ENCODE data around the gene PPP2R2D.

PPP2R2D gene

DNA sequence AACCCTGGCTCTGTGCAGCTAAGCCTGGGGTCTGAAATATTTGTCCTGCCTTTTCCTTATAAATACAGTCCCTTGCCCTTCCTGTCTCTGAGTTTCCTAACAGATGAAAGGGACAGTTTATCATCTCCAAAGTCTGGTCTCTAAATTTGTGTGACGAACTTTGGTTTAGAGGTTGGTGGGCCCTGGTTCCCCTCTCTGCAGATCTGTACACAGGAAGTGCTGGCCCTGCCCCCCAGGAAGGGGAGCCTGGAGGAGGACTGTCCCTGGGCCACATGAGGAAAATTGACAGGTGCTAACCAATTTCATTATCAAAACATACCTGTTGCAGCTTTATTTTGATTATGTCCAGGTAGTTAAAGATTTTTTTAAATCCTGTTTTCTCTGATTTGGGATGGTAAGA, 34.5 kb downstream of the PPP2R2D start:
- peaks cover 33% of the 10 kb centered on the region; the same call in 1 of the 2 replicates for H3K79me2 ChIP-seq (ENCODE audit: insufficient read depth, low read depth)
- no peak overlapping the region for H3K9ac ChIP-seq
- H4K20me1 ChIP-seq (ENCODE audit: insufficient read depth): no peaks in the 10 kb centered on the region
- H2AFZ ChIP-seq (ENCODE audit: low read depth): no peak overlapping the region
- H3K27ac ChIP-seq: no peak overlapping the region
- no peak overlapping the region for H3K4me2 ChIP-seq
- H3K4me3 ChIP-seq (IDR thresholded peaks at IDR 0.05; ENCODE audit: insufficient read depth, low read depth, low read length): no peak overlapping the region
- no peaks in the 10 kb centered on the region for H3K36me3 ChIP-seq (ENCODE audit: insufficient read depth)
- H3K27me3 ChIP-seq (ENCODE audit: insufficient read depth, low read depth): no peaks in the 10 kb centered on the region
- TF ChIP-seq, protein P1, sequence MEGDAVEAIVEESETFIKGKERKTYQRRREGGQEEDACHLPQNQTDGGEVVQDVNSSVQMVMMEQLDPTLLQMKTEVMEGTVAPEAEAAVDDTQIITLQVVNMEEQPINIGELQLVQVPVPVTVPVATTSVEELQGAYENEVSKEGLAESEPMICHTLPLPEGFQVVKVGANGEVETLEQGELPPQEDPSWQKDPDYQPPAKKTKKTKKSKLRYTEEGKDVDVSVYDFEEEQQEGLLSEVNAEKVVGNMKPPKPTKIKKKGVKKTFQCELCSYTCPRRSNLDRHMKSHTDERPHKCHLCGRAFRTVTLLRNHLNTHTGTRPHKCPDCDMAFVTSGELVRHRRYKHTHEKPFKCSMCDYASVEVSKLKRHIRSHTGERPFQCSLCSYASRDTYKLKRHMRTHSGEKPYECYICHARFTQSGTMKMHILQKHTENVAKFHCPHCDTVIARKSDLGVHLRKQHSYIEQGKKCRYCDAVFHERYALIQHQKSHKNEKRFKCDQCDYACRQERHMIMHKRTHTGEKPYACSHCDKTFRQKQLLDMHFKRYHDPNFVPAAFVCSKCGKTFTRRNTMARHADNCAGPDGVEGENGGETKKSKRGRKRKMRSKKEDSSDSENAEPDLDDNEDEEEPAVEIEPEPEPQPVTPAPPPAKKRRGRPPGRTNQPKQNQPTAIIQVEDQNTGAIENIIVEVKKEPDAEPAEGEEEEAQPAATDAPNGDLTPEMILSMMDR (conservative IDR thresholded peaks at IDR 0.05; ENCODE audit: low read depth, low read length): no peak
- H3K4me1 ChIP-seq (ENCODE audit: low read depth, poor library complexity, severe bottlenecking): no peaks in the 10 kb centered on the region

GRCh38 chr10:131936294-131936693, 35.5 kb downstream of the PPP2R2D start:
- no peak overlapping the region for H3K9ac ChIP-seq
- no peak overlapping the region for H3K4me3 ChIP-seq (IDR thresholded peaks at IDR 0.05; ENCODE audit: insufficient read depth, low read depth, low read length)
- TF ChIP-seq, protein P1 (conservative IDR thresholded peaks at IDR 0.05; ENCODE audit: low read depth, low read length): no peak
- no peaks in the 10 kb centered on the region for H3K27me3 ChIP-seq (ENCODE audit: insufficient read depth, low read depth)
- no peak overlapping the region for H3K4me2 ChIP-seq
- no peaks in the 10 kb centered on the region for H3K4me1 ChIP-seq (ENCODE audit: low read depth, poor library complexity, severe bottlenecking)
- no peak overlapping the region for H2AFZ ChIP-seq (ENCODE audit: low read depth)
- H4K20me1 ChIP-seq (ENCODE audit: insufficient read depth): no peaks in the 10 kb centered on the region
- H3K36me3 ChIP-seq (ENCODE audit: insufficient read depth): no peaks in the 10 kb centered on the region
- H3K79me2 ChIP-seq (ENCODE audit: insufficient read depth, low read depth): peaks cover 22% of the 10 kb centered on the region; the same call in 1 of the 2 replicates
- H3K27ac ChIP-seq: no peak overlapping the region

GRCh38 chr10:131936736-131937135, 35.9 kb downstream of the PPP2R2D start:
- Histone ChIP-seq H3K27me3 (ENCODE audit: insufficient read depth, low read depth) (no peaks in the 10 kb centered on the region), H4K20me1 (ENCODE audit: insufficient read depth) (no peaks in the 10 kb centered on the region), H3K9ac (no peak overlapping the region), H3K27ac (no peak overlapping the region), H3K4me1 (ENCODE audit: low read depth, poor library complexity, severe bottlenecking) (no peaks in the 10 kb centered on the region), H3K4me3 (IDR thresholded peaks at IDR 0.05; ENCODE audit: insufficient read depth, low read depth, low read length) (no peak overlapping the region), H3K79me2 (ENCODE audit: insufficient read depth, low read depth) (peaks cover 18% of the 10 kb centered on the region; the same call in 1 of the 2 replicates), H2AFZ (ENCODE audit: low read depth) (no peak overlapping the region), H3K4me2 (no peak overlapping the region), H3K36me3 (ENCODE audit: insufficient read depth) (no peaks in the 10 kb centered on the region)
- TF ChIP-seq, protein P1 (conservative IDR thresholded peaks at IDR 0.05; ENCODE audit: low read depth, low read length): no peak

DNA sequence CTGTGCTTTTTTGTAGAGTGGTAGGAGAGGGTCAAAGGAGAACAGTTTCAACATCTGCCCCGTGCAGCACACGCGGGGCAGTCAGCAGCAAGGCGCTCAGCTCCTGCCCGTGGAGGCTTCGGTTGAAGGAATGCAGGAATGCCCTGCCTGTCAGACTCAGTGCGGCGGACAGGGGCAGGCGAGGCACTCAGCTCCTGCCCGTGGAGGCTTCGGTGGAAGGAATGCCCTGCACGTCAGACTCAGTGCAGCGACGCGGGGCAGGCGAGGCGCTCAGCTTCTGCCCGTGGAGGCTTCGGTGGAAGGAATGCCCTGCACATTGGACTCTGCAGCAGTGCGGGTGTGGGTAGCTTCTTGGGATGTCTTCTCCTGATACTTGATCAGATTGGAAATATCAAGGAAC, 37.0 kb downstream of the PPP2R2D start:
- H2AFZ ChIP-seq (ENCODE audit: low read depth): no peak overlapping the region
- TF ChIP-seq, protein P1 (conservative IDR thresholded peaks at IDR 0.05; ENCODE audit: low read depth, low read length): no peak
- H4K20me1 ChIP-seq (ENCODE audit: insufficient read depth): no peaks in the 10 kb centered on the region
- no peak overlapping the region for H3K27ac ChIP-seq
- H3K4me2 ChIP-seq: no peak overlapping the region
- H3K9ac ChIP-seq: no peak overlapping the region
- H3K27me3 ChIP-seq (ENCODE audit: insufficient read depth, low read depth): no peaks in the 10 kb centered on the region
- H3K4me3 ChIP-seq (IDR thresholded peaks at IDR 0.05; ENCODE audit: insufficient read depth, low read depth, low read length): no peak overlapping the region
- H3K36me3 ChIP-seq (ENCODE audit: insufficient read depth): no peaks in the 10 kb centered on the region
- no peaks in the 10 kb centered on the region for H3K4me1 ChIP-seq (ENCODE audit: low read depth, poor library complexity, severe bottlenecking)
- peaks cover 7% of the 10 kb centered on the region; the same call in 1 of the 2 replicates for H3K79me2 ChIP-seq (ENCODE audit: insufficient read depth, low read depth)
